Parathyroid adenoma (tissue), 2 donors: ENCODE results near the gene GALNT9.

ENCODE experiments used
- H2AFZ ChIP-seq: fragments of 300-600 bp; sonication (generic); one replicate; pipeline ENCODE4 v1.7.0; 2017; ENCODE audit warnings: antibody characterized with exemption, mild to moderate bottlenecking
- H3K27ac ChIP-seq: fragments of 300-600 bp; sonication (generic); one replicate; pipeline ENCODE4 v1.7.0; 2017
- H3K27me3 ChIP-seq: fragments of 300-600 bp; sonication (generic); one replicate; pipeline ENCODE4 v1.7.0; 2017; ENCODE audit warnings: low read length; ENCODE audit not compliant: control insufficient read depth, insufficient read depth
- H3K36me3 ChIP-seq: fragments of 300-600 bp; sonication (generic); one replicate; pipeline ENCODE4 v1.7.0; 2017; ENCODE audit warnings: low read length; ENCODE audit not compliant: control insufficient read depth, insufficient read depth
- H3K4me1 ChIP-seq: fragments of 300-600 bp; sonication (generic); one replicate; pipeline ENCODE4 v1.7.0; 2017; ENCODE audit warnings: control low read depth
- H3K4me2 ChIP-seq: fragments of 300-600 bp; sonication (generic); one replicate; pipeline ENCODE4 v1.7.0; 2017; ENCODE audit warnings: low read length
- H3K4me3 ChIP-seq: fragments of 300-600 bp; sonication (generic); one replicate; pipeline ENCODE4 v1.7.0; 2017; ENCODE audit warnings: low read depth, low read length
- H3K79me2 ChIP-seq: fragments of 300-600 bp; sonication (generic); one replicate; pipeline ENCODE4 v1.7.0; 2017; ENCODE audit warnings: control low read depth
- H3K9ac ChIP-seq: fragments of 300-600 bp; sonication (generic); one replicate; pipeline ENCODE4 v1.7.0; 2017; ENCODE audit warnings: mild to moderate bottlenecking
- H3K9me3 ChIP-seq: fragments of 300-600 bp; sonication (generic); one replicate; pipeline ENCODE4 v1.7.0; 2017; ENCODE audit warnings: low read length; ENCODE audit not compliant: control insufficient read depth
- CTCF ChIP-seq: fragments of 300-600 bp; sonication (generic); IDR thresholded peaks from one replicate; pipeline ENCODE4 v1.7.0; 2017; ENCODE audit warnings: antibody characterized with exemption, mild to moderate bottlenecking
- donor health status: primary hyperparathyroidism.

The GALNT9 gene

DNA sequence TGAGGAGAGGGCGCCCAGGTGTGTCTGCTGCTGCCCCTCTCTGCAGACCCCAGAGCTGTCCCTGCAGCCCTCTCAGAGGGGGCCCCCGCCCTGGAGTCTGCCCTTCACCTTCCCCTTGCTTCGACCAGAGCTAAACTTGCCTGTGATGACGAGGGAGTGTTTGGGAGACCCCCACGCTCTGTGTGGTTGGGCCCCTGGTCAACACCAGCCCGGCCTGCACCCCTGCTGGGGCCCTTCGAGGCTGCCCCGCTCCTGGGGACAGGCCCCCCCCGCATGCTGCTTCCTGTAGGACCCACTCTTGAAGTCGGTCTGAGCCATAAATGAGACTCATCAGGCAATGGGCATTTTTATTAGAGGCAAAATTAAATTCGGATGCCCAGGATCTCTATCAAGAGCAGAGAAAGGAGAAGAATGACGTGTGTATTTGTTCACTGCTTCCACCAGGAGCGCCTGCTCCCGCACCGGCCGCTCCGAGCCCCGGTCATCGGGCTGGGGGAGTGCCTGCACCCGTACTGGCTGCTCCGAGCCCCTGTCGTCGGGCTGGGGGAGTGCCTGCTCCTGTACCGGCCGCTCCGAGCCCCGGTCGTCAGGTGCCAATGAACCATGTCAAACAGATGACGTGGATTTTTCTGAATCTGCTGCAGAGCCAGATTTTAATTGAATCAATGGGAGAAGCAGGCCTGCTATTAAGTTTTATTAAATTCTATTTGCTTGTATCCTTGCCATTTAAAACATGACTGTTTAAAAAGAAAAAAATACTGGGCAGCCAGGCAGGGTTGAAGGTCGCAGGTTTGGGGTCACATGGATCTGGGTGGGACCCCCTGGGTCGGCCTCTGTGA, 137.5 kb downstream of the GALNT9 start:
- peaks cover 7% of the 10 kb centered on the region for H3K4me1 ChIP-seq
- H3K27ac ChIP-seq = no peak overlapping the region
- H2AFZ ChIP-seq = no peak overlapping the region
- no peaks in the 10 kb centered on the region for H3K9me3 ChIP-seq
- no peak overlapping the region for H3K4me2 ChIP-seq
- H3K36me3 ChIP-seq = no peaks in the 10 kb centered on the region
- no peak for TF ChIP-seq CTCF
- no peak overlapping the region for H3K4me3 ChIP-seq
- no peaks in the 10 kb centered on the region for H3K27me3 ChIP-seq
- H3K9ac ChIP-seq = no peak overlapping the region
- H3K79me2 ChIP-seq = no peaks in the 10 kb centered on the region

- H3K36me3 ChIP-seq = no peaks in the 10 kb centered on the region
- no peaks in the 10 kb centered on the region for H3K79me2 ChIP-seq
- no peaks in the 10 kb centered on the region for H3K27me3 ChIP-seq
- H3K4me1 ChIP-seq = peaks cover 7% of the 10 kb centered on the region
- no peak overlapping the region for H3K4me3 ChIP-seq
- H3K9ac ChIP-seq = no peak overlapping the region
- H3K9me3 ChIP-seq = no peaks in the 10 kb centered on the region
- no peak overlapping the region for H3K27ac ChIP-seq
- no peak for TF ChIP-seq CTCF
- H3K4me2 ChIP-seq = peak overlapping the region; percentile 10
- H2AFZ ChIP-seq = no peak overlapping the region
These were observed 138.4 kb downstream of the GALNT9 start for GRCh38 chr12:132190834-132191500.

- H3K9me3 ChIP-seq = no peaks in the 10 kb centered on the region
- H3K4me3 ChIP-seq = peak overlapping the region; percentile 61
These were observed 139.2 kb downstream of the GALNT9 start for GRCh38 chr12:132190012-132190755.

DNA sequence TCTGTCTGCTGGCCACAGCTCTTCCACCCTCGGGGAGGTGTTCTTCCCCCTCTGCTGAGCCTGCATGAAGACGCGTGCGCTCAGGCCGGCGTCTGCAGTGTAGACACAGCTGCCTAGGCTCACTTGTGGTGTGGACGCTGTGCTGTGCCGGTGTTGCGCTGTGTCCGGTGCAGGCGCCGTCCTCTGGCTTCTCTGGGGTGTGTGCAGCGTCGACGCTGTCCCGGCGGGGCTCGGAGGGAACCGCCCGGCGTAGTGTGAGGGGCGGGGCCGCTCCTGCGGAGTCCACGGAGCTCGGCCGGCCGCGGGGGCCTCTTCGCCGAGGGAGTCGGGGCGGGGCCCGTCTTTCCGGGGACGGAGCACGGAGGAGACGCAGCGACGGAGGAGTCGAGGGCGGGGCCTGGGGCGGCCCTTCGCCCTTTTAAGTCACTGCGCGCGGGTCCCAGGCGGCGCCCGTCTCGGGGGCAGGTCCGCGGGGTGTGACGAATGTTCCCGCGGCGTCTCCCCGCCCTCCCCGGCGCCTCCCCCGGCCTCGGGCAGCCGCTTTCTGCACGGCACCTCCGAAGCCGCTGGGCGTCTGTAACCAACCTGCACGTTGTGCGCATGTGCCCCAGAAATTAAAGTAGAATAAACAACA, 139.9 kb downstream of the GALNT9 start:
- peak overlapping the region; percentile 97 for H3K4me2 ChIP-seq
- TF ChIP-seq CTCF = no peak
- peak overlapping the region; percentile 72 for H3K9ac ChIP-seq
- H3K4me3 ChIP-seq = peak overlapping the region; percentile 61
- H3K4me1 ChIP-seq = peaks cover 7% of the 10 kb centered on the region
- H3K27ac ChIP-seq = peak overlapping the region; percentile 78
- no peaks in the 10 kb centered on the region for H3K27me3 ChIP-seq
- no peaks in the 10 kb centered on the region for H3K79me2 ChIP-seq
- H3K36me3 ChIP-seq = no peaks in the 10 kb centered on the region
- H2AFZ ChIP-seq = peak overlapping the region; percentile 96
- H3K9me3 ChIP-seq = no peaks in the 10 kb centered on the region

More at GRCh38 chr12:132190012-132190755, 139.2 kb downstream of the GALNT9 start:
- Histone ChIP-seq H3K36me3 (no peaks in the 10 kb centered on the region), H3K27me3 (no peaks in the 10 kb centered on the region), H3K27ac (peak overlapping the region; percentile 78), H3K79me2 (no peaks in the 10 kb centered on the region), H3K9ac (peak overlapping the region; percentile 72), H3K4me2 (peak overlapping the region; percentile 97), H3K4me1 (peaks cover 7% of the 10 kb centered on the region), H2AFZ (peak overlapping the region; percentile 96)
- TF ChIP-seq CTCF = no peak
